ENCODE measurements around the gene GTF2F1.

- TF ChIP-seq CTCF (conservative IDR thresholded peaks at IDR 0.05) (no peak), EZH2 (IDR thresholded peaks at IDR 0.05; ENCODE audit: low read depth) (no peak)
Observed at GRCh38 chr19:6362351-6362801, 30.6 kb downstream of the GTF2F1 start.

Measured in PC-9 (cell line).